CD4-positive, alpha-beta T cell treated with Interleukin-4 for 4 hours (primary cell): ENCODE data around the gene LPAR5.

Experiments
- DNase-seq: peaks from one replicate; pipeline ENCODE4 v3.0.0-alpha.2; 2020

Gene LPAR5

GRCh38 chr12:6635856-6636531 lies at the start of gene LPAR5:
Gene LPAR5, minus strand, starts transcription at chr12:6635959. Its CDS starts 14,711 bp downstream, at chr12:6621248.
- DNase-seq: no peak

GRCh38 chr12:6684609-6685008 lies 48.9 kb upstream of the LPAR5 start:
- peak; percentile 66 for DNase-seq

GRCh38 chr12:6676962-6677361 lies 41.2 kb upstream of the LPAR5 start:
- no peak for DNase-seq

GRCh38 chr12:6672143-6672542 lies 36.4 kb upstream of the LPAR5 start:
- no peak for DNase-seq

GRCh38 chr12:6667559-6668210 lies 31.9 kb upstream of the LPAR5 start:
- no peak for DNase-seq

- DNase-seq: no peak
These were observed 30.5 kb upstream of the LPAR5 start for GRCh38 chr12:6666211-6666610.

GRCh38 chr12:6664902-6665301 lies 29.1 kb upstream of the LPAR5 start:
- no peak for DNase-seq

GRCh38 chr12:6662906-6663742 lies 27.4 kb upstream of the LPAR5 start, which contains the start of gene ING4:
Gene ING4, minus strand, starts transcription at chr12:6663119. Its CDS starts 18 bp downstream, at chr12:6663101.
- peak; percentile 99 for DNase-seq

- DNase-seq: no peak
These were observed 26.8 kb upstream of the LPAR5 start for GRCh38 chr12:6662602-6662905.

GRCh38 chr12:6653987-6654386 lies 18.2 kb upstream of the LPAR5 start:
- DNase-seq: no peak

- DNase-seq: no peak
These were observed 17.6 kb upstream of the LPAR5 start for GRCh38 chr12:6653342-6653741.

- no peak for DNase-seq
These were observed 16.6 kb upstream of the LPAR5 start for GRCh38 chr12:6652391-6652790.

GRCh38 chr12:6650832-6651231 lies 15.1 kb upstream of the LPAR5 start:
- no peak for DNase-seq

GRCh38 chr12:6647083-6647604 lies 11.4 kb upstream of the LPAR5 start, which contains the start of gene ACRBP:
Gene ACRBP, minus strand, starts transcription at chr12:6647432. Its CDS starts 66 bp downstream, at chr12:6647366.
- DNase-seq: no peak

GRCh38 chr12:6646276-6647082 lies 10.7 kb upstream of the LPAR5 start:
- no peak for DNase-seq

- no peak for DNase-seq
These were observed 9.1 kb upstream of the LPAR5 start for GRCh38 chr12:6644903-6645302.

GRCh38 chr12:6644257-6644596 lies 8.5 kb upstream of the LPAR5 start:
- DNase-seq: no peak

- DNase-seq: no peak
These were observed 8.0 kb upstream of the LPAR5 start for GRCh38 chr12:6643569-6644256.

- no peak for DNase-seq
These were observed 5.4 kb upstream of the LPAR5 start for GRCh38 chr12:6641131-6641530.

GRCh38 chr12:6640497-6640896 lies 4.7 kb upstream of the LPAR5 start:
- DNase-seq: no peak

- no peak for DNase-seq
These were observed 3.5 kb upstream of the LPAR5 start for GRCh38 chr12:6639151-6639801.

GRCh38 chr12:6638305-6638704 lies 2.5 kb upstream of the LPAR5 start:
- DNase-seq: no peak
